KBM-7 (cell line): ENCODE data around the gene ANKRD29.
"Not testable (repeated sequence)": the region's sequence is repeated elsewhere in the genome, so short reads cannot be mapped to it uniquely, and the experiment has no call there.

Source experiments
- DNase-seq: peaks from one replicate; pipeline ENCODE4 v3.0.0-alpha.2; 2015
- in situ Hi-C: fragments of 300-500 bp; cut with MboI; formaldehyde crosslinking; loops from 2 replicates; pipeline ENCODE4 v1.14.3; 2020; ENCODE audit warnings: low sequenced_read_pairs, low pct_unique_long_range_greater_than_20kb, mixed read lengths

Gene ANKRD29

GRCh38 chr18:23650968-23651927, 11.5 kb downstream of the ANKRD29 start:
- no peak for DNase-seq
- in situ Hi-C loops = no loop called here

DNA sequence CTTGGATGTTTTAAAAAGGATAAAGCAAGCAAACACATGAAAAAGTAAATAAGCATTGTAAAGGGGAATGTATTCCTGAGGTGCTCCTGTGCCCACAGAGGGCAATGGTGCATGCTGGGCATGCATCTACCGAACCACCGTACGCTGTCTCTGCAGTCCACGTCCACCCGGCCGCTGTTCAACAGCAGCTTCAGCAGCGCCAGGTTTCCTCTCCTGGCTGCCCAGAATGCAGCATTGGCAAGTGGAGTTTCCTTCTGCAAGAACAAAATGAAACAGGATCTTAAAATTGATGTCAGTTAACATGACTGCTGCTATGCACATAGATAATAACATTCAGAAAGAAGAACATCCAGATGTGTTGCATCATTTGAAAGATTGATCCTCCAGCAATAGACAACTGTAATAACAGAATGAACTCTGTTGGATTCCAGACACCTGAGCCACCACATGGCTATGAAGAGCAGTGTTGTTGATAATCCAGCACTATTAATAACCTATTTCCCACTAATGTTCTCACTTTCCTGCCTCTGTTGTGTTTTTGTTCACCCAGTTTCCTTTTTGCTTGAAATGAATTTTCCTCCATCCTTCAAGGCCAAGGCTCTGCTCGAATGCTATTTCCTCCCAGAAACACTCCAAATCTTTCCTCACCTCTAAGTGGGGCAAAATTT, 13.6 kb downstream of the ANKRD29 start:
- no peak for DNase-seq
- in situ Hi-C loops = no loop called here

GRCh38 chr18:23648456-23648855, 14.3 kb downstream of the ANKRD29 start:
- no peak for DNase-seq
- in situ Hi-C loops = no loop called here

DNA sequence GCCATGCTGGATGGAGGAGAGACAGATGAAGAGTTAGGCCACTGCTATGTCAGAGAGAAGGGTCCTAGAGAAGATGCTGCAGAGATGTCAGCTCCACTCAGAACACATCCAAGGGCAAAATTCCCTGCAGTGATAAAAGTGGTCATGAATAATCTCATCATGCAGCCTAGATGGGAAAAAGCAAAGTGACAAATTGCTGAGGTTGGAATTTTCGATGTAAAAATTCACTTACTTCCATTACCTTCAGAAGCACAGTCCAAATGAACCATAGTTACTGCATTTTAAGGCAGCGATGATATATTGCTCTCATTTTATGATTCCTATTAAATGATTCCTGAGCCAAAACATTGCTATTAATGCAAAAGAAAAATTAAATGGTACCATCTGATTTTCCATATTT, 16.4 kb downstream of the ANKRD29 start:
- in situ Hi-C loops = no loop called here
- DNase-seq = no peak

GRCh38 chr18:23645568-23646175, 17.0 kb downstream of the ANKRD29 start:
- in situ Hi-C loops = no loop called here
- DNase-seq = no peak

GRCh38 chr18:23643815-23644490, 18.8 kb downstream of the ANKRD29 start:
- DNase-seq = no peak
- in situ Hi-C loops = no loop called here

- DNase-seq = no peak
- in situ Hi-C loops = no loop called here
These were observed 20.6 kb downstream of the ANKRD29 start for GRCh38 chr18:23641937-23642666.

- in situ Hi-C loops = no loop called here
- DNase-seq = no peak
These were observed 21.5 kb downstream of the ANKRD29 start for GRCh38 chr18:23641143-23641720.

GRCh38 chr18:23640052-23640451, 22.7 kb downstream of the ANKRD29 start:
- no peak for DNase-seq
- in situ Hi-C loops = no loop called here

DNA sequence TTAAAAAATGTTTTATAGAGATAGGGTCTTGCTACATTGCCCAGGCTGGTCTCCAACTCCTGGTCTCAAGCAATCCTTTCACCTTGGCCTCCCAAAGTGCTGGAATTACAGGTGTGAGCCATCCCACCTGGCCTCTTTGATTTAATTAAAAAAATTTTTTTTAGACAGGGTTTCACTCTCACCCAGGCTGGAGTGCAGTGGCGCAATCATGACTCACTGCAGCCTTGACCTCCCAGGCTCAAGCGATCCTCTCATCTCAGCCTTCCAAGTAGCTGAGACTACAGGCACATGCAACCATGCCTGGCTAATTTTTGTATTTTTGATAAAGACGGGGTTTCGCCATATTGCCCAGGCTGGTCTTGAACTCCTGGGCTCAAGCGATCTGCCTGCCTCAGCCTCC, 26.3 kb downstream of the ANKRD29 start:
- DNase-seq, in situ Hi-C loops: not testable (repeated sequence)

DNA sequence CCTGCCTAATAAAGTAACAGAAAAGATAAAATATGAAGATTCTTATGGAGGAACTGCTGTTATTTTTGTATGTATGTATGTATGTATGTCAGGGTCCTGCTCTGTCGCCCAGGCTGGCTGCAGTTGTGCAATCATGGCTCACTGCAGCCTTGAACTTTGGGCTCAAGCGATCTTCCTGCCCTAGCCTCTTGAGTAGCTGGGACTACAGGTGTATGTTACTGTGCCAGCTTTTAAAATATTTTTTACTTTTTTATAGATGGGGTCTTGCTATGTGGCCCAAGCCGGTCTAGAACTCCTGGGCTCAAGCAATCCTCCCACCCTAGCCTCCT, 26.7 kb downstream of the ANKRD29 start:
- DNase-seq = no peak
- in situ Hi-C loops = no loop called here

- DNase-seq = peak; percentile 37
- in situ Hi-C loops = no loop called here
These were observed 27.2 kb downstream of the ANKRD29 start for GRCh38 chr18:23635283-23636070.

DNA sequence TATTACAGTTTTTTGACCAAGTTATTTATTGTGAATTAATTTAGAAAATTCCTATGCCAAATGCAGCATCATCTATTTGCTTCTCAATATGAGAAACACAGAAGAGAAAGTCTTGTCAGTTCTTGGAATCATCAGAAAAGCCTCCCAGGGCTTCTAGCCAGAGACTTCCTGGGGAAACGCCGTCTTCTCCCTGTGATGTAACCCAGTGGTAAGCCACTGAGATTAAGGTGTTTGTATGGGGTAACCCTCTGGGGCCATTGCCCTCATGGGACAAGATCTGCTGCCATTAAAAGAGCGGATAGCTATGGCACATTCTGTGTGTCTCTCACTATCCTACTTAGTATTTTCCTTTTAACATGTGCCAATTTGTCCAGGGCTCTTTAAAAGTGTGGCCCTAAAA, 28.0 kb downstream of the ANKRD29 start:
- in situ Hi-C loops = no loop called here
- no peak for DNase-seq

DNA sequence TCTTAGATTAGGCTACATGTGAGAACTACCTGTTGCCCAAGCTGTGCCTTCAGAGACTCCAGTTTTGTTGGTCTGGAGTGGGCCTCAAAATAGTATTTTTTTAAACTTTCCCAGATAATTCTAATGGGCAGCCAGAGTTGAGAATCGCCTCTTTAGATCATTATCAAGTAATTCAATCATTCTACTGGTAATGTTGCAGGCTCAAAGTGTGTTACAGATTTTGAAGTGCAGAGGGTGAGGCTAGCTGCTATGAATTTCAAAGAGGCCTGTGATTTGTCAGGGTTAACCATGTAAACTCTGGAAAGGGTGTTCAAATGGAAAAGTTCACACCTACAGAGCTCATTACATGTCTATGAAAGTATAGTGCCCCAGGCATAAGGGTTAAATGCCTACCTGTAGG, 30.1 kb downstream of the ANKRD29 start:
- in situ Hi-C loops = no loop called here
- no peak for DNase-seq

GRCh38 chr18:23631746-23632145, 31.0 kb downstream of the ANKRD29 start:
- in situ Hi-C loops = no loop called here
- DNase-seq = no peak

- no peak for DNase-seq
- in situ Hi-C loops = no loop called here
These were observed 31.4 kb downstream of the ANKRD29 start for GRCh38 chr18:23631312-23631711.

DNA sequence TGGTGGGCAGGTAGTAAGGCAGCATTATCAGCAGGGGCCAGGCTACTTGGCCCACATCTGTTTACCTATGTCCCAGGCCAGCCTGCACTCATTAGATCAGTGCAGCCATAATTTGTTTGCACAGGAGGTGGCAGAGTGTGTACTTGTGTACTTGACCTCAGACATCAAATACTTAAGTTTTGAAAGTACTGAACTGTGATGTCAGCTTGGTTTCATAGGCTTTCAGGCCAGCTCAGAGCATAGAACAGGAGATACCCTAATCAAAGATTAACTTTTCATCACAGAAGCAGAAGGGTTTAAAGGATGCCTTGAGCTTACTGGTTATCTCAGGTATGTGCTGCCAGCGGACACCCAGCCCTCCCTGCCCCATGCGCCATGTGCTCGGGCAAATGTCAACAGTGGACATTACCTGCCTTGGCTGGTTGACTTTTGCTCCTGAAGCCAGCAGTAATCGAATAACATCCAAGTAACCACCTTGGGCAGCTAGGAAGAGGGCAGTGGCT, 33.2 kb downstream of the ANKRD29 start:
- DNase-seq = no peak
- in situ Hi-C loops = no loop called here

GRCh38 chr18:23627970-23628369, 34.7 kb downstream of the ANKRD29 start:
- in situ Hi-C loops = no loop called here
- no peak for DNase-seq
